ENCODE results near the gene CYTH1.
"Not testable (repeated sequence)": the region's sequence is repeated elsewhere in the genome, so short reads cannot be mapped to it uniquely, and the experiment has no call there.

The CYTH1 gene

GRCh38 chr17:78787444-78787843 is 5.4 kb upstream of the CYTH1 start:
- DNase-seq (ENCODE audit: low spot score), result no peak

- DNase-seq (ENCODE audit: low spot score), result no peak
Observed at GRCh38 chr17:78785663-78786057, 3.6 kb upstream of the CYTH1 start.

GRCh38 chr17:78785011-78785662 is 3.1 kb upstream of the CYTH1 start:
- DNase-seq (ENCODE audit: low spot score), result no peak

- no peak for DNase-seq (ENCODE audit: low spot score)
Observed at GRCh38 chr17:78784352-78784751, 2.3 kb upstream of the CYTH1 start.

GRCh38 chr17:78783711-78784324 is 1.7 kb upstream of the CYTH1 start:
- no peak for DNase-seq (ENCODE audit: low spot score)

GRCh38 chr17:78781104-78781892 is 775 bp downstream of the CYTH1 start:
- DNase-seq (ENCODE audit: low spot score), result peak; percentile 75

GRCh38 chr17:78780335-78780734 is 1.7 kb downstream of the CYTH1 start:
- no peak for DNase-seq (ENCODE audit: low spot score)

GRCh38 chr17:78779850-78780249 is 2.2 kb downstream of the CYTH1 start:
- DNase-seq (ENCODE audit: low spot score), result no peak

GRCh38 chr17:78779286-78779651 is 2.8 kb downstream of the CYTH1 start:
- not testable (repeated sequence) for DNase-seq (ENCODE audit: low spot score)

- DNase-seq (ENCODE audit: low spot score), result no peak
Observed at GRCh38 chr17:78777881-78778280, 4.2 kb downstream of the CYTH1 start.

GRCh38 chr17:78774956-78775571 is 7.0 kb downstream of the CYTH1 start:
- DNase-seq (ENCODE audit: low spot score), result no peak

- DNase-seq (ENCODE audit: low spot score), result no peak
Observed at GRCh38 chr17:78774453-78774852, 7.6 kb downstream of the CYTH1 start.

- no peak for DNase-seq (ENCODE audit: low spot score)
Observed at GRCh38 chr17:78771758-78772382, 10.2 kb downstream of the CYTH1 start.

GRCh38 chr17:78769196-78769773 is 12.8 kb downstream of the CYTH1 start:
- no peak for DNase-seq (ENCODE audit: low spot score)

GRCh38 chr17:78767806-78768205 is 14.3 kb downstream of the CYTH1 start:
- no peak for DNase-seq (ENCODE audit: low spot score)

GRCh38 chr17:78766743-78767294 is 15.3 kb downstream of the CYTH1 start:
- DNase-seq (ENCODE audit: low spot score), result no peak

- no peak for DNase-seq (ENCODE audit: low spot score)
Observed at GRCh38 chr17:78766225-78766624, 15.8 kb downstream of the CYTH1 start.

GRCh38 chr17:78765821-78766220 is 16.3 kb downstream of the CYTH1 start:
- DNase-seq (ENCODE audit: low spot score), result no peak

- no peak for DNase-seq (ENCODE audit: low spot score)
Observed at GRCh38 chr17:78764871-78765270, 17.2 kb downstream of the CYTH1 start.

GRCh38 chr17:78763561-78763960 is 18.5 kb downstream of the CYTH1 start:
- DNase-seq (ENCODE audit: low spot score), result no peak

GRCh38 chr17:78761789-78762406 is 20.2 kb downstream of the CYTH1 start:
- no peak for DNase-seq (ENCODE audit: low spot score)

Measured in left forelimb (tissue), 1 donor.